Neural progenitor cell (in vitro differentiated cells): Measurements from ENCODE around the gene GCSAML. TPM values are rescaled to one million over a fixed set of nuclear protein-coding genes. Genes with fewer than 3 reads are reported as not detected.

Source experiments
- DNase-seq: peaks from one replicate; pipeline ENCODE4 v3.0.0-alpha.2; 2016; ENCODE audit warnings: low spot score
- H2AFZ ChIP-seq: fragments of 200-600 bp; sonication (generic); replicated peaks from 2 replicates; pipeline ENCODE4 v1.6.1; 2016; ENCODE audit warnings: antibody characterized with exemption
- H3F3A ChIP-seq: fragments of 200-600 bp; sonication (generic); 2 replicates; pipeline ENCODE4 v1.6.1; 2016; ENCODE audit warnings: antibody characterized with exemption, low read depth
- H3K27ac ChIP-seq: fragments of 200-600 bp; sonication (generic); 2 replicates; pipeline ENCODE4 v1.5.1; 2016; ENCODE audit warnings: mild to moderate bottlenecking
- H3K27me3 ChIP-seq: fragments of 200-600 bp; sonication (generic); 2 replicates; pipeline ENCODE4 v1.6.1; 2016; ENCODE audit warnings: mild to moderate bottlenecking, moderate library complexity
- H3K36me3 ChIP-seq: fragments of 200-600 bp; sonication (generic); 2 replicates; pipeline ENCODE4 v1.5.1; 2016
- H3K4me1 ChIP-seq: fragments of 200-600 bp; sonication (generic); 2 replicates; pipeline ENCODE4 v1.6.1; 2016; ENCODE audit warnings: mixed run types
- H3K4me2 ChIP-seq: fragments of 200-600 bp; sonication (generic); 2 replicates; pipeline ENCODE4 v1.6.1; 2016
- H3K4me3 ChIP-seq: fragments of 200-600 bp; sonication (generic); 2 replicates; pipeline ENCODE4 v1.5.1; 2016
- H3K79me2 ChIP-seq: fragments of 200-600 bp; sonication (generic); 2 replicates; pipeline ENCODE4 v1.6.1; 2016; ENCODE audit warnings: low read depth
- H3K9ac ChIP-seq: fragments of 200-600 bp; sonication (generic); 2 replicates; pipeline ENCODE4 v1.6.1; 2016
- H3K9me3 ChIP-seq: fragments of 200-600 bp; sonication (generic); 2 replicates; pipeline ENCODE4 v1.5.1; 2016; ENCODE audit warnings: low read depth
- H4K20me1 ChIP-seq: fragments of 200-600 bp; sonication (generic); 2 replicates; pipeline ENCODE4 v1.6.1; 2016; ENCODE audit warnings: low read depth
- H3K27ac Mint-ChIP-seq: 3 replicates; pipeline ENCODE4 v1.8.0; 2021; ENCODE audit warnings: mixed read lengths
- H3K27me3 Mint-ChIP-seq: 2 replicates; pipeline ENCODE4 v1.8.0; 2022; ENCODE audit warnings: low read depth, mild to moderate bottlenecking, inconsistent platforms, moderate library complexity, mixed read lengths; ENCODE audit not compliant: insufficient read depth
- H3K36me3 Mint-ChIP-seq: 3 replicates; pipeline ENCODE4 v1.8.0; 2021; ENCODE audit warnings: mixed read lengths
- H3K4me1 Mint-ChIP-seq: 3 replicates; pipeline ENCODE4 v1.8.0; 2021; ENCODE audit warnings: mixed read lengths
- H3K4me3 Mint-ChIP-seq: 3 replicates; pipeline ENCODE4 v1.8.0; 2021; ENCODE audit warnings: mild to moderate bottlenecking, moderate library complexity, mixed read lengths
- H3K9me3 Mint-ChIP-seq: 3 replicates; pipeline ENCODE4 v1.8.0; 2020; ENCODE audit warnings: mixed read lengths
- EZH2 ChIP-seq: fragments of 200-600 bp; sonication (generic); IDR thresholded peaks from 2 replicates; pipeline ENCODE4 v1.6.1; 2017; ENCODE audit warnings: antibody characterized with exemption, mild to moderate bottlenecking, moderate library complexity
- EZH2phosphoT487 ChIP-seq: fragments of 200-600 bp; sonication (generic); IDR thresholded peaks from 2 replicates; pipeline ENCODE4 v1.6.1; 2017; ENCODE audit warnings: antibody characterized with exemption
- total RNA-seq: library from RNA; depleted of rRNA; stranded (reverse); fragments of >200 nt; gene quantifications from 2 replicates; pipeline ENCODE4 v1.2.3, GENCODE V29; 2015; ENCODE audit warnings: low replicate concordance
- TF ChIP-seq, protein P1 (sequence below): fragments of 200-600 bp; sonication (generic); IDR thresholded peaks from 2 replicates; pipeline ENCODE4 v1.5.1; 2017; ENCODE audit warnings: antibody characterized with exemption, mild to moderate bottlenecking

Gene GCSAML
- total RNA-seq, 1 donor from 2014 or later, result not detected

DNA sequence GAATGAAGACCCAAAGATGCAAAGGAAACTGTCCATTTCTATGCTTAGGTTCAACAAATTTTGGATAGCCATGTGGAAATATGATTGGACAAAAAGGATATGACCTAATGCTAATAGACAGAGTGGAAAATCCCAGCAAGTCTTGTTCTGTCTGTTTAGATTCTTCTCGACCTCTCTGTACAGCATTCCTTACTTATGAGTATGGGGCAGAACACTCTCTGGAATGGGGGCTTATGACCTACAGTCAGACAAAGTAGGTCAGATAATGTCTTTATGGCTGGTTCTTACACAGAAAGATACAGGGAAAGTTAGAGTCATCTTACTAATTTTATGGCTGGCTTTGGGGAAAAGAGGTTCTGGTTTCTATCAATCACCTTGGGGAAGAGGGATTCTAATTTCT, 2.8 kb downstream of the GCSAML start:
- Histone ChIP-seq H3K4me2 (no peak overlapping the region), H3K79me2 (no peaks in the 10 kb centered on the region), H3K4me3 (no peak overlapping the region), H3K4me1 (no peaks in the 10 kb centered on the region), H3K27ac (no peak overlapping the region), H3K9me3 (no peaks in the 10 kb centered on the region), H3K27me3 (no peaks in the 10 kb centered on the region), H3K9ac (no peak overlapping the region), H2AFZ (no peak overlapping the region), H3F3A (no peaks in the 10 kb centered on the region), H3K36me3 (no peaks in the 10 kb centered on the region), H4K20me1 (no peaks in the 10 kb centered on the region)
- TF ChIP-seq EZH2 (no peak), EZH2phosphoT487 (no peak)
- TF ChIP-seq, protein P1, sequence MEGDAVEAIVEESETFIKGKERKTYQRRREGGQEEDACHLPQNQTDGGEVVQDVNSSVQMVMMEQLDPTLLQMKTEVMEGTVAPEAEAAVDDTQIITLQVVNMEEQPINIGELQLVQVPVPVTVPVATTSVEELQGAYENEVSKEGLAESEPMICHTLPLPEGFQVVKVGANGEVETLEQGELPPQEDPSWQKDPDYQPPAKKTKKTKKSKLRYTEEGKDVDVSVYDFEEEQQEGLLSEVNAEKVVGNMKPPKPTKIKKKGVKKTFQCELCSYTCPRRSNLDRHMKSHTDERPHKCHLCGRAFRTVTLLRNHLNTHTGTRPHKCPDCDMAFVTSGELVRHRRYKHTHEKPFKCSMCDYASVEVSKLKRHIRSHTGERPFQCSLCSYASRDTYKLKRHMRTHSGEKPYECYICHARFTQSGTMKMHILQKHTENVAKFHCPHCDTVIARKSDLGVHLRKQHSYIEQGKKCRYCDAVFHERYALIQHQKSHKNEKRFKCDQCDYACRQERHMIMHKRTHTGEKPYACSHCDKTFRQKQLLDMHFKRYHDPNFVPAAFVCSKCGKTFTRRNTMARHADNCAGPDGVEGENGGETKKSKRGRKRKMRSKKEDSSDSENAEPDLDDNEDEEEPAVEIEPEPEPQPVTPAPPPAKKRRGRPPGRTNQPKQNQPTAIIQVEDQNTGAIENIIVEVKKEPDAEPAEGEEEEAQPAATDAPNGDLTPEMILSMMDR, result no peak
- Mint-ChIP-seq H3K4me1 (no peaks in the 10 kb centered on the region), H3K4me3 (no peak overlapping the region), H3K27ac (no peak overlapping the region), H3K27me3 (peaks cover 2% of the 10 kb centered on the region), H3K36me3 (no peaks in the 10 kb centered on the region), H3K9me3 (no peaks in the 10 kb centered on the region)
- DNase-seq, result no peak

DNA sequence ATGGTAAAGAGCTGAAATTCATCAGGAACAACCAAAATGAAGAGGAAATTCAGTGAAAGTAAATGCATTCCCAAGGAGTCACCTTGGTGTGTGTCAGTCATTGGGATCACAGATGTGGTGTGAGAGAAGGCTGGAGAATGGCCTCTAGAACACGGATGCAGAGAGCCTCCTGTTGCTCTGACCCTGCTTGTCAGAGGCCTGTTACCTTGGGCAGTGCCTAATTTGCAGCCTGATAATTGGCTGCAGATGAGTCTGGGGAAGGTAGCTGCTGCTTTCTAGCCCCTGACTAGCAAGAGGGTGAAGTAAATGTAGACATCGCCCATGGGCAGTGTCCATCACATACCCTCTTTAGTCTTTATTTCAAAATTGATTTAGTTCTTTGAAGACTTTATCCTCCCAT, 3.3 kb downstream of the GCSAML start:
- Histone ChIP-seq H3K4me2 (no peak overlapping the region), H3F3A (no peaks in the 10 kb centered on the region), H3K27me3 (no peaks in the 10 kb centered on the region), H3K9me3 (no peaks in the 10 kb centered on the region), H4K20me1 (no peaks in the 10 kb centered on the region), H2AFZ (no peak overlapping the region), H3K79me2 (no peaks in the 10 kb centered on the region), H3K4me3 (no peak overlapping the region), H3K9ac (no peak overlapping the region), H3K4me1 (no peaks in the 10 kb centered on the region), H3K27ac (no peak overlapping the region), H3K36me3 (no peaks in the 10 kb centered on the region)
- Mint-ChIP-seq H3K27ac (no peak overlapping the region), H3K4me1 (no peaks in the 10 kb centered on the region), H3K27me3 (no peaks in the 10 kb centered on the region), H3K4me3 (no peak overlapping the region), H3K36me3 (no peaks in the 10 kb centered on the region), H3K9me3 (no peaks in the 10 kb centered on the region)
- DNase-seq, result no peak
- TF ChIP-seq EZH2phosphoT487 (no peak), EZH2 (no peak)
- TF ChIP-seq, protein P1, result no peak

DNA sequence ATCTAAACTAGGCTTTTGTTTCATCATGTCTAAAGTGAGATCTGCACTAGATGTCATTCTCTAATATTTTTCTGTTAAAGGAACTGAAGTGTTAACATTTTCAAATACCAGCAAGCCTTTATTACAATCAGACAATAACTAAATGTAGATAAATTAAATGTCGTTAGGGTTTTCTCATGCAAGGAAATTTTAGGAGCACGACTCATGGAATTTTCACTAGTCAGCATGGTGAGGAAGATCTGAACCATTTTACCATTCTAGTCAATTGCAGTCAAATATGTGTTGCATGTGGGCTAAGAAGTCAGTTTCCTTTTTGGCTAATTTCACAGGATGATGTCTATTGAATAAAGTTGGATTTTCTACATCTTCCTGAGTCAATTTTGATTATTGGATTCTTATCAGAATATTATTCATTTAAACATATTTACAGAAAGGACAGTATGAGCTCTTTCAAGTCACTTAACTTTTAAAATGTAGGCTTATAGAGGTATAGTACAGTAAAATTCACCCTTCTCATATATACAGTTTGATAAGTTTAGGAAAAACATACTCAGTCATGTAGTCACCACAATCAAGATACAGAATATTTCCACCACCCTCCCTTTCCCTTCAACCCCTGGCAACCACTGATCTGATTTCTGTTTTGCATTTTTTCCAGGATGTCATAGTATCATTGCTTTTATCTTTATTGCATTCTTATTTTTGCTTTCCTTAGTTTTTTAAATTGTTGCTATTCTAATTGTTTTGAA, 9.2 kb downstream of the GCSAML start:
- Histone ChIP-seq H3K9me3 (no peaks in the 10 kb centered on the region), H3K27me3 (no peaks in the 10 kb centered on the region), H3K9ac (no peak overlapping the region), H2AFZ (no peak overlapping the region), H3K4me2 (no peak overlapping the region), H3F3A (no peaks in the 10 kb centered on the region), H4K20me1 (no peaks in the 10 kb centered on the region), H3K36me3 (no peaks in the 10 kb centered on the region), H3K79me2 (no peaks in the 10 kb centered on the region), H3K27ac (no peak overlapping the region), H3K4me3 (no peak overlapping the region), H3K4me1 (no peaks in the 10 kb centered on the region)
- H3K36me3 Mint-ChIP-seq, result no peaks in the 10 kb centered on the region
- no peak for DNase-seq
- no peaks in the 10 kb centered on the region for H3K9me3 Mint-ChIP-seq
- TF ChIP-seq, protein P1, result no peak
- TF ChIP-seq EZH2phosphoT487 (no peak), EZH2 (no peak)
- H3K4me1 Mint-ChIP-seq, result no peaks in the 10 kb centered on the region
- H3K4me3 Mint-ChIP-seq, result no peak overlapping the region
- H3K27ac Mint-ChIP-seq, result no peak overlapping the region
- no peaks in the 10 kb centered on the region for H3K27me3 Mint-ChIP-seq
